OCI-LY1 (cell line): ENCODE results near the gene NDUFA11.
"Not testable (repeated sequence)": the region's sequence is repeated elsewhere in the genome, so short reads cannot be mapped to it uniquely, and the experiment has no call there.

Experiments used
- H2AFZ ChIP-seq: fragments of 200-600 bp; sonication (generic), shearing (Covaris generic); 2 replicates; pipeline ENCODE4 v1.6.0; 2014; ENCODE audit warnings: antibody characterized with exemption, mild to moderate bottlenecking, low read length
- H3F3A ChIP-seq: fragments of 200-600 bp; sonication (generic), shearing (Covaris generic); 2 replicates; pipeline ENCODE4 v1.6.0; 2014; ENCODE audit warnings: mild to moderate bottlenecking, antibody characterized with exemption, low read length, moderate library complexity; ENCODE audit not compliant: insufficient read depth
- H3K27ac ChIP-seq: fragments of 200-600 bp; sonication (generic); 2 replicates; pipeline ENCODE4 v1.5.1; 2014; ENCODE audit warnings: low read length, mixed run types, mild to moderate bottlenecking, low read depth; ENCODE audit not compliant: poor library complexity, severe bottlenecking
- H3K27me3 ChIP-seq: fragments of 200-600 bp; sonication (generic); 2 replicates; pipeline ENCODE4 v1.6.0; 2014; ENCODE audit warnings: antibody characterized with exemption, mild to moderate bottlenecking, low read length, moderate library complexity; ENCODE audit not compliant: insufficient read depth
- H3K36me3 ChIP-seq: fragments of 200-600 bp; sonication (generic); 2 replicates; pipeline ENCODE4 v1.6.1; 2014; ENCODE audit warnings: mild to moderate bottlenecking, antibody characterized with exemption, low read length, moderate library complexity, mixed read lengths; ENCODE audit not compliant: insufficient read depth
- H3K4me1 ChIP-seq: fragments of 200-600 bp; sonication (generic); 2 replicates; pipeline ENCODE4 v1.5.1; 2014; ENCODE audit warnings: mild to moderate bottlenecking, low read length, moderate library complexity; ENCODE audit not compliant: insufficient read depth, severe bottlenecking
- H3K4me2 ChIP-seq: fragments of 200-600 bp; sonication (generic), shearing (Covaris generic); 2 replicates; pipeline ENCODE4 v1.6.1; 2014; ENCODE audit warnings: low read length
- H3K4me3 ChIP-seq: fragments of 200-600 bp; sonication (generic); 2 replicates; pipeline ENCODE4 v1.5.1; 2014; ENCODE audit warnings: low read length, low read depth, mild to moderate bottlenecking, mixed read lengths; ENCODE audit not compliant: poor library complexity, severe bottlenecking
- H3K79me2 ChIP-seq: fragments of 200-600 bp; shearing (Covaris generic); 2 replicates; pipeline ENCODE4 v1.6.1; 2016; ENCODE audit warnings: mixed run types, low read length, mixed read lengths; ENCODE audit not compliant: insufficient read depth
- H3K9ac ChIP-seq: fragments of 200-600 bp; sonication (generic), shearing (Covaris generic); 2 replicates; pipeline ENCODE4 v1.6.1; 2014; ENCODE audit warnings: mild to moderate bottlenecking, low read length, mixed read lengths
- H3K9me2 ChIP-seq: fragments of 200-600 bp; sonication (generic), shearing (Covaris generic); 2 replicates; pipeline ENCODE4 v1.6.1; 2014; ENCODE audit warnings: low read depth, mild to moderate bottlenecking, low read length, mixed read lengths
- H3K9me3 ChIP-seq: fragments of 200-600 bp; shearing (Covaris generic); 2 replicates; pipeline ENCODE4 v1.6.1; 2014; ENCODE audit warnings: low read length, mixed read lengths
- H4K20me1 ChIP-seq: fragments of 200-600 bp; sonication (generic), shearing (Covaris generic); 2 replicates; pipeline ENCODE4 v1.6.0; 2016; ENCODE audit warnings: mild to moderate bottlenecking, low read length; ENCODE audit not compliant: insufficient read depth
- CTCF ChIP-seq: fragments of 200-600 bp; sonication (generic), shearing (Covaris generic); IDR thresholded peaks from 2 replicates; pipeline ENCODE4 v1.5.1; 2017; ENCODE audit warnings: mild to moderate bottlenecking, antibody characterized with exemption, low read length, moderate library complexity, mixed read lengths
- EZH2 ChIP-seq: fragments of 200-600 bp; sonication (generic), shearing (Covaris generic); IDR thresholded peaks from 2 replicates; pipeline ENCODE4 v1.8.0; 2017; ENCODE audit warnings: borderline replicate concordance, mixed run types, mild to moderate bottlenecking, antibody characterized with exemption, low read length, moderate library complexity, mixed read lengths

Gene NDUFA11

GRCh38 chr19:5863030-5863665, 40.4 kb downstream of the NDUFA11 start:
- TF ChIP-seq CTCF (no peak), EZH2 (no peak)
- Histone ChIP-seq H3K36me3 (no peaks in the 10 kb centered on the region), H3K9me2 (no peaks in the 10 kb centered on the region), H2AFZ (no peak overlapping the region), H3K27ac (no peak overlapping the region), H3K4me2 (no peak overlapping the region), H3K4me3 (no peak overlapping the region), H3K4me1 (no peaks in the 10 kb centered on the region), H3K9me3 (no peaks in the 10 kb centered on the region), H3K27me3 (peaks cover 7% of the 10 kb centered on the region; the same call in 1 of the 2 replicates), H4K20me1 (no peaks in the 10 kb centered on the region), H3F3A (no peaks in the 10 kb centered on the region), H3K79me2 (no peaks in the 10 kb centered on the region), H3K9ac (no peak overlapping the region)

GRCh38 chr19:5857203-5858081, 46.1 kb downstream of the NDUFA11 start:
- Histone ChIP-seq H3K36me3 (no peaks in the 10 kb centered on the region), H3K9me3 (no peaks in the 10 kb centered on the region), H3K4me1 (no peaks in the 10 kb centered on the region), H3K9me2 (no peaks in the 10 kb centered on the region), H3K27ac (no peak overlapping the region), H3K27me3 (peaks cover 5% of the 10 kb centered on the region; the same call in 1 of the 2 replicates), H3K4me3 (no peak overlapping the region), H2AFZ (no peak overlapping the region), H3K9ac (no peak overlapping the region), H3K79me2 (no peaks in the 10 kb centered on the region), H3F3A (no peaks in the 10 kb centered on the region), H4K20me1 (no peaks in the 10 kb centered on the region), H3K4me2 (no peak overlapping the region)
- TF ChIP-seq EZH2, result no peak
- TF ChIP-seq CTCF, result no peak

DNA sequence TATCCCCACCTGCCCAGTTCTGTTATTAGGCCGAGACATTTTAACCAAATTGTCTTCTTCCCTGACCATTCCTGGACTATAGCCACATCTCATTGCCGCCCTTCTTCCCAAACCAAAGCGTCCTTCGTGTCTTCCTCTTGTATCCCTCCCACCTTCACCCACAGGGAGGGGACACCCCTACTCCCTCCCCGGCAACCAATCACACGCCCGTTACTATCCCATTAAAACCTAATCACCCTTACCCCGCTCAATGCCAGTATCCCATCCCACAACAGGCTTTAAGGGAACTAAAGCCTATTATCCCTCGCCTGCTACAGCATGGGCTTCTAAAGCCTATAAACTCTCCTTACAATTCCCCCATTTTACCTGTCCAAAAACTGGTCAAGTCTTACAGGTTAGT, 48.4 kb downstream of the NDUFA11 start:
- H3K27ac ChIP-seq, H3K27me3 ChIP-seq, H3K4me2 ChIP-seq, H2AFZ ChIP-seq, H3F3A ChIP-seq, H3K4me1 ChIP-seq, H3K4me3 ChIP-seq, H3K79me2 ChIP-seq, H3K36me3 ChIP-seq, H3K9me3 ChIP-seq, H3K9ac ChIP-seq, H3K9me2 ChIP-seq, H4K20me1 ChIP-seq: not testable (repeated sequence)

DNA sequence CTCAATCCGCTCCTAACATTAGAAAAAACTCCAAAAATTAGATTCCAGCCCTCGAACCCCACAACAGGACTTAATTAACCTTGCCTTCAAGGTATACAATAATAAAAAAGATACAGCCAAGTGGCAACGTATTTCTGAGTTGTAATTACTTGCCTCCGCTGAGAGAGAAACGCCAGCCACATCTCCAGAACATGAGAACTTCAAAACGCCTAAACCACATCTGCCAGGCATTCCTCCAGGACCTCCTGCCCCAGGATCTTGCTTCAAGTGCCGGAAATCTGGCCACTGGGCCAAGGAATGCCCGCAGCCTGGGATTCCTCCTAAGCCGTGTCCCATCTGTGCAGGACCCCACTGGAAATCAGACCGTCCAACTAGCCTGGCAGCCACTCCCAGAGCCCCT, 49.5 kb downstream of the NDUFA11 start:
- H3K9me2 ChIP-seq, H2AFZ ChIP-seq, H3K4me2 ChIP-seq, H3K4me3 ChIP-seq, H3K79me2 ChIP-seq, H3K27ac ChIP-seq, H3K9ac ChIP-seq, H3K36me3 ChIP-seq, H3K27me3 ChIP-seq, H3F3A ChIP-seq, H3K4me1 ChIP-seq, H3K9me3 ChIP-seq, H4K20me1 ChIP-seq: not testable (repeated sequence)
